K562 (cell line): ENCODE data around the gene MYO15A.

Experiments
- ADNP ChIP-seq: fragments of 200-800 bp; sonication (Bioruptor generic); IDR thresholded peaks from 2 replicates; pipeline ENCODE4 v1.6.1; 2016; ENCODE audit warnings: missing genetic modification characterization, missing compliant biosample characterization
- KDM5B ChIP-seq: fragments of 200-600 bp; sonication (generic); IDR thresholded peaks from 2 replicates; pipeline ENCODE4 v1.6.1; 2012; ENCODE audit warnings: low read depth, mild to moderate bottlenecking, moderate library complexity, low read length, control low read depth, inconsistent platforms; ENCODE audit not compliant: insufficient replicate concordance
- SIN3A ChIP-seq, 2 experiments: fragments of 150-350 bp in 1 of 2; IDR thresholded peaks; 2 replicates each; pipeline ENCODE4 v1.6.1; 2011 to 2016; ENCODE audit warnings: borderline replicate concordance in 2 of 2, low read depth in 2 of 2, low read length in 2 of 2, mild to moderate bottlenecking in 2 of 2, moderate library complexity in 2 of 2; ENCODE audit not compliant: control insufficient read depth in 1 of 2
- THAP12 ChIP-seq: fragments of 250-450 bp; sonication (Bioruptor Pico); IDR thresholded peaks from 2 replicates; pipeline ENCODE4 v1.9.0; 2021; ENCODE audit warnings: mild to moderate bottlenecking, inconsistent platforms

GRCh38 chr17:18116078-18116477 lies 7.5 kb downstream of the MYO15A start:
- no peak for TF ChIP-seq KDM5B
- TF ChIP-seq SIN3A (IDR thresholded peaks at IDR 0.05; ENCODE audit: borderline replicate concordance in 2 of 2, control insufficient read depth in 1 of 2, low read depth in 2 of 2, low read length in 2 of 2) = no peak
- no peak for TF ChIP-seq THAP12 (CRISPR knock-in tag)
- no peak for TF ChIP-seq ADNP (tag)
